Endothelial cell of umbilical vein (primary cell): ENCODE data around the gene HOXD8. TPM values are rescaled to one million over a fixed set of nuclear protein-coding genes. Genes with fewer than 3 reads are reported as not detected.
A peak's percentile ranks its signal among the peaks of the same experiment; 100 is the strongest.

Experiments used
- BruUV-seq: library from RNA; stranded (reverse); fragments of 400-500 nt; replicated peaks from 2 replicates; lab custom pipeline; 2021; lab: Mats Ljungman, UMichigan
- CTCF ChIA-PET: fragments of 300-600, 350-600 bp; sonication (Branson Sonifier 250); formaldehyde crosslinking; loops from one replicate; lab custom pipeline; 2021; ENCODE audit warnings: antibody characterized with exemption, inconsistent platforms; lab: Charles Lee
- POLR2A ChIA-PET: fragments of 300-600, 350-600 bp; sonication (Branson Sonifier 250); formaldehyde crosslinking; loops from one replicate; lab custom pipeline; 2021; ENCODE audit warnings: antibody characterized with exemption, inconsistent platforms; lab: Charles Lee
- DNase-seq: peaks from one replicate; pipeline ENCODE4 v3.0.0-alpha.2; 2011; ENCODE audit warnings: low read depth, low spot score
- FAIRE-seq: peaks from 2 replicates; lab custom pipeline; 2011; peaks lifted over from hg19 to GRCh38; lab: Jason Lieb, UNC
- H2AFZ ChIP-seq: 2 replicates; pipeline ENCODE4 v1.6.0; 2012; ENCODE audit warnings: low read depth, low read length, control low read depth, inconsistent platforms
- H3K27ac ChIP-seq: 2 replicates; pipeline ENCODE4 v1.5.1; 2011; ENCODE audit warnings: low read depth, mild to moderate bottlenecking, control low read depth, low read length, moderate library complexity; ENCODE audit not compliant: insufficient read depth
- H3K27me3 ChIP-seq, 2 experiments: 2 replicates each; pipeline versions ENCODE4 v1.6.0 to v1.6.1; 2011; ENCODE audit warnings: low read length in 2 of 2, mixed read lengths in 1 of 2; ENCODE audit not compliant: control insufficient read depth in 2 of 2, insufficient read depth in 2 of 2
- H3K36me3 ChIP-seq, 2 experiments: 2 replicates in 1 of 2; 3 replicates in 1 of 2; pipeline ENCODE4 v1.5.1; 2011; ENCODE audit warnings: low read length in 2 of 2, mild to moderate bottlenecking in 1 of 2, moderate library complexity in 1 of 2; ENCODE audit not compliant: control insufficient read depth in 2 of 2, insufficient read depth in 2 of 2; ENCODE audit errors: extremely low read depth in 1 of 2
- H3K4me1 ChIP-seq: 3 replicates; pipeline ENCODE4 v1.5.1; 2011; ENCODE audit warnings: mild to moderate bottlenecking, low read length; ENCODE audit not compliant: control insufficient read depth, insufficient read depth; ENCODE audit errors: extremely low read depth
- H3K4me2 ChIP-seq: 2 replicates; pipeline ENCODE4 v1.6.1; 2011; ENCODE audit warnings: low read length, control low read depth, mixed read lengths; ENCODE audit not compliant: insufficient read depth
- H3K4me3 ChIP-seq, 3 experiments: fragments of 200-600 bp in 1 of 3; sonication (generic), shearing (Covaris generic) in 1 of 3; replicated peaks in 1 of 3; 2 replicates each; pipeline ENCODE4 v1.5.1; 2011 to 2016; ENCODE audit warnings: control low read depth in 3 of 3, low read length in 3 of 3, mild to moderate bottlenecking in 2 of 3, inconsistent platforms in 1 of 3, low read depth in 1 of 3, moderate library complexity in 1 of 3; ENCODE audit not compliant: insufficient read depth in 1 of 3
- H3K79me2 ChIP-seq: 2 replicates; pipeline ENCODE4 v1.6.0; 2012; ENCODE audit warnings: low read length, inconsistent platforms; ENCODE audit not compliant: control insufficient read depth, insufficient read depth
- H3K9ac ChIP-seq: replicated peaks from 2 replicates; pipeline ENCODE3; 2011; ENCODE audit warnings: low read length, control low read depth; ENCODE audit not compliant: insufficient read depth; ENCODE audit errors: extremely low read depth
- H3K9me1 ChIP-seq: replicated peaks from 3 replicates; pipeline ENCODE4 v1.6.0; 2011; ENCODE audit warnings: mild to moderate bottlenecking, low read length; ENCODE audit not compliant: control insufficient read depth, insufficient read depth; ENCODE audit errors: extremely low read depth
- H3K9me3 ChIP-seq: replicated peaks from 2 replicates; pipeline ENCODE4 v1.5.1; 2012; ENCODE audit warnings: low read length, inconsistent platforms; ENCODE audit not compliant: control insufficient read depth, insufficient read depth
- H4K20me1 ChIP-seq: replicated peaks from 2 replicates; pipeline ENCODE3; 2011; ENCODE audit warnings: mild to moderate bottlenecking, low read length; ENCODE audit not compliant: control insufficient read depth, insufficient read depth; ENCODE audit errors: extremely low read depth
- CTCF ChIP-seq, 2 donors: IDR thresholded peaks; 1 replicate in 1 of 2; 2 replicates in 1 of 2; pipeline ENCODE4 v1.5.1; 2011; ENCODE audit warnings: low read length in 2 of 2, mild to moderate bottlenecking in 2 of 2, moderate library complexity in 2 of 2, control low read depth in 1 of 2, inconsistent platforms in 1 of 2, low read depth in 1 of 2; ENCODE audit not compliant: insufficient read depth in 1 of 2; ENCODE audit errors: extremely low read depth in 1 of 2
- EZH2 ChIP-seq: IDR thresholded peaks from 2 replicates; pipeline ENCODE4 v1.6.1; 2012; ENCODE audit warnings: borderline replicate concordance, low read depth, mild to moderate bottlenecking, moderate library complexity, low read length, inconsistent platforms; ENCODE audit not compliant: severe bottlenecking
- FOS ChIP-seq: IDR thresholded peaks from 2 replicates; pipeline ENCODE4 v1.6.1; 2011; ENCODE audit warnings: mild to moderate bottlenecking, low read length, moderate library complexity, borderline replicate concordance; ENCODE audit not compliant: insufficient read depth
- GATA2 ChIP-seq: IDR thresholded peaks from 2 replicates; pipeline ENCODE4 v1.7.0; 2011; ENCODE audit warnings: low read depth, mild to moderate bottlenecking, moderate library complexity, mixed read lengths, low read length; ENCODE audit not compliant: insufficient read length, insufficient read depth
- JUN ChIP-seq: IDR thresholded peaks from 2 replicates; pipeline ENCODE4 v1.6.1; 2011; ENCODE audit warnings: borderline replicate concordance, low read depth; ENCODE audit not compliant: insufficient read length, insufficient read depth
- MAX ChIP-seq: IDR thresholded peaks from 2 replicates; pipeline ENCODE4 v1.6.1; 2011; ENCODE audit not compliant: insufficient read depth, insufficient read length
- MYC ChIP-seq: IDR thresholded peaks from one replicate; pipeline ENCODE4 v1.6.1; 2011; ENCODE audit warnings: mild to moderate bottlenecking, low read depth, low read length
- POLR2A ChIP-seq: IDR thresholded peaks from 2 replicates; pipeline ENCODE4 v1.6.1; 2012; ENCODE audit warnings: low read depth, mild to moderate bottlenecking, control low read depth, low read length
- POLR2AphosphoS5 ChIP-seq: IDR thresholded peaks from 2 replicates; pipeline ENCODE4 v1.6.1; 2012; ENCODE audit warnings: low read depth, mild to moderate bottlenecking, control low read depth, low read length, moderate library complexity; ENCODE audit not compliant: insufficient read depth
- dilution Hi-C: fragments of 300-500 bp; cut with MboI; formaldehyde crosslinking; loops from one replicate; pipeline ENCODE4 v1.15.0; 2019; ENCODE audit warnings: low sequenced_read_pairs; ENCODE audit not compliant: extremely low pct_ligation_motif_present
- intact Hi-C: fragments of 100-400 bp; cut with micrococcal nuclease; formaldehyde crosslinking; loops from one replicate; pipeline ENCODE4 v1.10.0; 2022
- polyA plus RNA-seq, 4 experiments: library from polyadenylated mRNA; depleted of rRNA in 3 of 4; stranded (reverse) in 3 of 4; unstranded in 1 of 4; fragments of >200 nt; gene quantifications; 2 replicates each; pipeline versions ENCODE4 v1.2.1 to v1.2.3, GENCODE V29; 2011 to 2012; ENCODE audit warnings: missing spikeins in 1 of 4
- total RNA-seq: library from RNA; stranded (reverse); gene quantifications from 2 replicates; pipeline ENCODE4 v1.2.3, GENCODE V29; 2021

Gene HOXD8
- total and polyA plus RNA-seq, 2 donors (not counting 3 experiments of a cell fraction or from before 2014, with no cell fraction given): 6.4 to 15.6 TPM

GRCh38 chr2:176123411-176124109 lies 5.9 kb upstream of the HOXD8 start:
- Histone ChIP-seq H3K79me2 (no peaks in the 10 kb centered on the region), H3K27ac (no peak overlapping the region), H3K9me3 (no peaks in the 10 kb centered on the region), H3K36me3 (no peaks in the 10 kb centered on the region), H3K27me3 (peaks cover 30 to 40% of the 10 kb centered on the region in 2 experiments), H3K4me3 (peak overlapping the region; percentile 49 to 77 (median 61)), H4K20me1 (no peaks in the 10 kb centered on the region), H3K4me1 (peaks cover 23% of the 10 kb centered on the region), H3K9me1 (no peaks in the 10 kb centered on the region), H3K9ac (peak overlapping the region; percentile 17), H3K4me2 (peak overlapping the region; percentile 80), H2AFZ (peak overlapping the region; percentile 89)
- TF ChIP-seq POLR2A (no peak), POLR2AphosphoS5 (no peak), GATA2 (no peak), EZH2 (no peak), MAX (no peak), JUN (no peak), MYC (no peak), FOS (no peak), CTCF (IDR thresholded peaks at IDR 0.05; ENCODE audit: extremely low read depth in 1 of 2, insufficient read depth in 1 of 2, low read depth in 1 of 2, low read length in 2 of 2) (no peak)
- intact Hi-C loops (no loop called here), dilution Hi-C loops (no loop called here)
- ChIA-PET CTCF (interaction anchor here (1.0 to 4.7 kb wide), 10 partner anchors 8 to 1041 kb away, joined by 3 to 28 read pairs (median 11); no protein-coding TSS in a partner anchor), POLR2A (no interaction called here)
- TSS peak; percentile 21 for BruUV-seq
- FAIRE-seq: peak; percentile 42
- DNase-seq: peak; percentile 48
